Fibroblast of mammary gland (primary cell): ENCODE data around the gene IPP.

Experiments
- DNase-seq: peaks from one replicate; pipeline ENCODE4 v3.0.0-alpha.2; 2010; ENCODE audit warnings: low read depth
- H3K4me3 ChIP-seq: 2 replicates; pipeline ENCODE4 v1.5.1; 2011; ENCODE audit warnings: low read depth, mild to moderate bottlenecking, low read length, moderate library complexity; ENCODE audit not compliant: control insufficient read depth
- TF ChIP-seq, protein P1 (sequence below): conservative IDR thresholded peaks from 2 replicates; pipeline ENCODE4 v1.5.1; 2011; ENCODE audit warnings: low read depth, low read length, inconsistent platforms; ENCODE audit not compliant: control insufficient read depth, insufficient read depth

Gene IPP

DNA sequence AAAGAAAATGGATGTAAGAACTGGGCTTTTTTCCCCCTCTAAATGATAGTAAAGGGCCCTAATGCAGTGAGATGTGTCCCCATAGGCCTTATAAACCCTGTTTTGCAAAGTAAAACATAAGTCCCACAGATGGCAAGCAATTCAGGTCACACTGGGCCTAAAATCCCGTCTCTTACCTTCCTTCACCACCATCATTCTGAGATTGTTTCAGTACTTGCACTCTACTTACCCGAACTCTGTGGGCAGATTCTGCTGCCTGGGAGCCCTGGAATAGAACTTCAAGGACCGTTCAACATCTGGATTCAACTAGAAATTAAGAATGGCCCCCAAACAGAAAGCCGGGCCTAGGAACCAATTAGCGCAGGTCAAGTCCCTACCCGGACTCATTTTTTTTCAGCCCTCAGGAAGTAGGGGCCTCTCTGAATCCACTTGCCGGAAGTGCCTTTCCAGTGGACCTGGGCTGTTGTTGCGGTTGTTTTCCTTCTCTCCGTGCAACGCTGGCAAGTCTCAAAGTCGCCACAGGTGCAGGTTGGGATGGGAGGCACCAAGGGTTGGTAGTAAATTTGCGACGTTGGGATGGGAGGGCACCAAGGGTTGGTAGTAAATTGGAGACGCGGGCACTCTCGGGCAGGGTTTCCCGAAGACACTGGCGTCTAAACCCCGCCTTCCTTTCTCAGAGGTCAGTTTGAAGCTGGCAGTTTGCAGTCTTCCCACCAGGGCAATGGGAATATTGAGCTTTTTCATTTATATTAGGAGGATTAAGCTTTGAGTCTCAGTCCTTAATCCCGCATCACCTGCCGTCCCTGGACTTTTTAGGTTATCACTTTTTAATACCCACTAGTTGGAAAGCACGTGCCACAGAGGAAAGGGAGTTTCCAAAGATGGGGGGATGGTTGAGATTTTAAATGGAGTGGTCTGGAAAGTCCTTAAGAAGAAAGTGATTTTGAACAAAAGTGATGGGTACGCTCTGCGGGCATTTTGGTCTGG is 62.4 kb downstream of the IPP start, which contains the start of gene TMEM69:
TSS of gene TMEM69 (plus strand) at position 428 of the 987 bp plus-strand sequence. CDS start 2,888 bp downstream, outside the sequence.
- peak; percentile 91 for DNase-seq
- H3K4me3 ChIP-seq: peak within 1 kb of the TSS; percentile 96
- TF ChIP-seq, protein P1, sequence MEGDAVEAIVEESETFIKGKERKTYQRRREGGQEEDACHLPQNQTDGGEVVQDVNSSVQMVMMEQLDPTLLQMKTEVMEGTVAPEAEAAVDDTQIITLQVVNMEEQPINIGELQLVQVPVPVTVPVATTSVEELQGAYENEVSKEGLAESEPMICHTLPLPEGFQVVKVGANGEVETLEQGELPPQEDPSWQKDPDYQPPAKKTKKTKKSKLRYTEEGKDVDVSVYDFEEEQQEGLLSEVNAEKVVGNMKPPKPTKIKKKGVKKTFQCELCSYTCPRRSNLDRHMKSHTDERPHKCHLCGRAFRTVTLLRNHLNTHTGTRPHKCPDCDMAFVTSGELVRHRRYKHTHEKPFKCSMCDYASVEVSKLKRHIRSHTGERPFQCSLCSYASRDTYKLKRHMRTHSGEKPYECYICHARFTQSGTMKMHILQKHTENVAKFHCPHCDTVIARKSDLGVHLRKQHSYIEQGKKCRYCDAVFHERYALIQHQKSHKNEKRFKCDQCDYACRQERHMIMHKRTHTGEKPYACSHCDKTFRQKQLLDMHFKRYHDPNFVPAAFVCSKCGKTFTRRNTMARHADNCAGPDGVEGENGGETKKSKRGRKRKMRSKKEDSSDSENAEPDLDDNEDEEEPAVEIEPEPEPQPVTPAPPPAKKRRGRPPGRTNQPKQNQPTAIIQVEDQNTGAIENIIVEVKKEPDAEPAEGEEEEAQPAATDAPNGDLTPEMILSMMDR: peak; percentile 28

DNA sequence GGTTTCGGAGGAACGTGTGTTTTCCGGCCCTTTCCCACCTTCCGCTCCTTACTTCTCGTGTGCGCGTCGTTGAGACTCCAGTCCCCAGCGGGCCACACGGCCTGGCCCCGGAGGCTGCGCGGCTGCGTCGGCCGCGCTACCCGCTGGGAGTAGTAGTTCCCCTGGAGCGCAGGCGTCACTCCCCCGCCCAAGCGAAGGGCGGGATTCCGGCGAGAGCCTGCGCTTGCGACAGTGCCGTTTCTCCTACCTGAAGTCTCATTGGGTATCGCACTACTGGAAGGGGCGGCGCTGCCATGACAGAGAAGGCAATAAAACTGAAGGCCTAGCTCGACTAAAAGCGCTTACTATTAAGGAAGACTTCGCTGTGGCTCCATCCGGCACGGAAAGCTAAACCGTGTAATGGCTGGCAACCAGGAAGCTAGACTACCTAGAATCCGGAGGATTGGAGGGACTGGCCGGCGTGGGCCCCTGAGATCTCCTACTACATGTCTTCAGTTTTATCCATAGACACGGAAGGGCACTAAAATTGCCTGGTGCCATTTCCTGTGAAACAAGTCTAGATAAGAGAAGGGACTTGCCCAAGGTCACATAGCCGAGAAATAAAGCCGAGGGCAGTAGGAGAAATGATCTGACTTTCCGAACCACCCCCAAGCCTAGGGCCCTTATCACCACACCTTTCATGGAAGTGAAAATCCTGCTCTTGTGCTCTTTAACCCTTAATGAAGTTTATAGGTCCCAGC is 63.3 kb downstream of the IPP start:
- peak overlapping the region; percentile 96 for H3K4me3 ChIP-seq
- TF ChIP-seq, protein P1: no peak
- DNase-seq: peak; percentile 98

DNA sequence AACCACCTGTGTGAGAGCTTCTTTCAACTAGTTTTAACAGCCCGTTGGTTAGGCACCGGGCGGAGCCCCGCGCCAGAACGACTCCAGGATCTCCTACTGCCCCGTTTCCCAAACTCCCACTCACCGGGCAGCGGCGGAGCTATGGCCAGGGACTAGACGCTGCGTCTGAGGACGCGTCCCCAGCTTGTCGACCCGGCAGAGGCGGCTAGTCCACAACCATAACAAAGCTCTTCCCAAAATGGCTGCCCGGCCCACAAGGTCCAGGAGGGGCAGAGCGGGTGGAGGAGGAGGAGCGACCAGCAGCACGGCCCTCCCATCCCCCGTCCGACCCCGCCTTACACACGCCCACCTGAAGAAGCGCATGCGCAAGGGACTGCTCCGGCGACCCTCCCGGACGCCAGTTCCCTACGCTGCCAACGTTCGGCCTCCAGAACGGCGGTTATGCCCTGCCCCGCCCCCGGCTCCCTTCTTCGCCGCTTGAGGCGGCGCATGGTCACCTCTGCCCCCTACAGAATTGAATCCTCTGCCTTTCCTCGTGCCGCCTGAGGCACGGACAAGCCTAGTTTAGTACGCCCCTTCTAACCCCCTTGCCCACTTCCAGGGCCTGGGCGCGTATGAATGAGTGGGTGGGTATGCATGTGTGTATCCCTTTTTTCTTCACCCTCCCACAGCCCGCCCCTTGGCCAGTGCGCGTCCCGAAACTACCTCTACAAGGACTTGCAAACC is 64.0 kb downstream of the IPP start, which contains the start of gene GPBP1L1:
TSS of gene GPBP1L1 (minus strand) at position 246 of the 726 bp plus-strand sequence. CDS start 27,446 bp downstream, outside the sequence.
- peak; percentile 97 for DNase-seq
- TF ChIP-seq, protein P1: no peak
- peak within 1 kb of the TSS; percentile 96 for H3K4me3 ChIP-seq

DNA sequence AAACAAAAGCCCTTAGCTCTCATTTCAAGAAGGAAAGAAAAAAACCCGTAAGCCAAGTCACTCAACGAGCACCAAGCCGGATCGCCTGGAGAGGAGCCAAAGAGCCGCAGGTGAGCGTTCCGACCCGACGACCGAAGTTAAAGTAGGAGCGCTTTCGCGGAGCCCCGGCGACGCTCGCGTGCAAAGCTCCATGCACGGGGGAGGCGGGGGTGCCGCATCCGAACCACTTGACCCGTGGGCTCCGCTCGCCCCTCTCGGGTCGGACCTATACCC is 64.5 kb downstream of the IPP start:
- TF ChIP-seq, protein P1: no peak
- peak overlapping the region; percentile 96 for H3K4me3 ChIP-seq
- DNase-seq: peak; percentile 14

- DNase-seq: peak; percentile 16
Observed at GRCh38 chr1:45685308-45686014, 65.0 kb downstream of the IPP start.

More at GRCh38 chr1:45685308-45686014, 65.0 kb downstream of the IPP start:
- TF ChIP-seq, protein P1: no peak
- H3K4me3 ChIP-seq: peak overlapping the region; percentile 96
